ENCODE measurements around the gene NFASC.

NFASC gene

DNA sequence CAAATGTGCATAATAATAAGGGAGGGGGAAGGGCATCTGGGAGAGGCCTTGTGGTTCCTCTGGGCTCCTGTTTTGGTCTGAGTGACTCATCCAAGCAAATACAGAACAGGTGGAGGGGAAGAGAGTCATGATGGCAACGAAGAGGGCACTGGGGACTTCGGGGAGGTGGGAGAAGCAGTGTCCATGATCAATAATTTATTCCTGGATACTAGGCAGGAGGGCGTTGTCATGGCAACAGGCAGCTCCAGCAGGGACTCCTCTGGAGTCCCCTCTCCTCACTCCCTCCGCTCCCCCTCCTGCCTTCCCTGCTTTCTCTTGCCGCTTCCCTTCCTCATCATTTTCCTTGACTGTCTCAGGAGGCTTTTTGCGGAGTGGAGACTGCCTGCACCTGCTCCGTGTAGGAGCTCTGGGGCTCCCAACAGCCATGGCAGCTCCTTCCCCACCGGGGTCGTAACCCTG is 12.3 kb upstream of the NFASC start:
- no peak overlapping the region for H3K4me3 ChIP-seq (ENCODE audit: low read depth, low read length)

DNA sequence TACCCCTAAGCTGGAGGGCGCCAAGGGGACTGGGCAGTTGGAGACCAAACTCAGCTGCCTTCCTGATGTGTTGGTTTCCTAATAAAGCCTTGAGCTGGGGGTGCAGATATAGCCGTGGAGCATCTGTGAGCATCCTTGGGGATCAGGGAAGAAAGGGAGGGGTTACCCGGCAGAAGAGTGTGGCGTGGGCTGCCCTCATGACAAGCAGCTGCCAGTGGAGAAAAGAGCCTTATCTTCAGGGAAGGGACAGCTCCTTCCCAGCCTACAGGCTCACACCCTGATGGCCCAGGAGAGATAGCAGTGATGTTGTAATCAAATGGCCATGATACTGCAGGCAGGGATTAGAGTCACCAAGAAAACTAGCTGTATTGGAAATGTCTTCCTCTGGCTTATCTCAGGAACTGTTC is 10.8 kb upstream of the NFASC start:
- H3K4me3 ChIP-seq (ENCODE audit: low read depth, low read length) = no peak overlapping the region

DNA sequence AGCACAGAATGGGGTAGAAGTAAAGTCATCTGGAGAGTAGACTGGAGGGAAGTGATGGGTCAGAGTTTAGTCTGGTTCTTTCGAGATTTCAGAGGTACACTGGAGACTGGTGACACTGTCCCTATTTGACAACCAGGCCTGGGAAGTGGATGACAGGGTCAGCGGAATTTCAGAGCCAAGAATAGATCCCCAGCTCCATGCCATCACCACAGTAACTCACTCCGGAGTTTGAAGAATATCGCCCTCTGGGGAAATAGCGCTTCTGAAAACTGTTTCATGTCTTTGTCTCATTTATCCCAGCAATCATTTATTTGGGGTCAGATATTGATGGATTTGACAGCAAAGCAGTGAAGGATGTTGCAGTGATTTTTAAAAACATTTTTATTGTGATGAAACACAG is 7.6 kb upstream of the NFASC start:
- no peak overlapping the region for H3K4me3 ChIP-seq (ENCODE audit: low read depth, low read length)

DNA sequence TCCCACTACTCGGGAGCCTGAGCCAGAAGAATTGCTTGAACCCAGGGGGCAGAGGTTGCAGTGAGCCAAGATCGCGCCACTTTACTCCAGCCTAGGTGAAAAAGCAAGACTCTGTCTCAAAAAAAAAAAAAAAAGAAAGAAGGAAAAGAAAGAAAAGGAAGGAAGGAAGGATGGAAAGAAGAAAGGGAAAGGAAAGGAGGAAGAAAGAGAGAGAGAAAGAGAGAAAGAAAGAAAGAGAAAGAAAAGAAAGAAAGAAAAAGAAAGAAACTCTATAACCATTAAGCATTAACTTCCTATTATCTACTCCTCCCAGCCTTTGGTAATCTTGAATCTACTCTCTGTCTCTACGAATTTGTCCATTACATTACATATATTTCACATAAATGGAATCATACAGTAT is 6.9 kb upstream of the NFASC start:
- no peak overlapping the region for H3K4me3 ChIP-seq (ENCODE audit: low read depth, low read length)

DNA sequence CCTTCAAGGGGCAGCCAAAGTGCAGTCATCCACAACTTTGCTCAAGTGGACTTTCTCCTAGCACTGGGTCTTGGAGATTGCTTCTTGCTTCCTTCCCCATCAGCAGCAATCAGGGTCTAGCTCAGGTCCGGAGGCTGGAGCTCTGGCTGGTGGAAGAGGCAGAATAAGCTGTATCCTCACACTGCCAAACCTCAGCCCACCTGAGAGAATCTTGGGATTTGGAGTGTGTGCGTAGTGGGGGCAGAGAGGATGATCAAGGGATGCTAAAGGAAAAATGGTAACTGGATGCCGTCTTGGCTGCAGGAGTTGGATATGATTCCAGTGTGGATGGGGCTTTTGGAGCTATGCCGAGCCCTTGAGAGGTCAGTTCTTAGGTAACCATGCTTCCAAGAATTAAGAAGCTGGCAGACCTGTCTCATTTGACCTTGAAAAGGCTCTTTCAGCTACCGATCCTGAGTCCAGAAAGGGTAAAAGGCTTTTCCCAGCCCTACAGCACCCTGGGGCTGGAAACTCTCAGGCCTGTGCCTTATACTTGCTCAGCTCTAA is 4.5 kb upstream of the NFASC start:
- H3K4me3 ChIP-seq (ENCODE audit: low read depth, low read length) = no peak overlapping the region

DNA sequence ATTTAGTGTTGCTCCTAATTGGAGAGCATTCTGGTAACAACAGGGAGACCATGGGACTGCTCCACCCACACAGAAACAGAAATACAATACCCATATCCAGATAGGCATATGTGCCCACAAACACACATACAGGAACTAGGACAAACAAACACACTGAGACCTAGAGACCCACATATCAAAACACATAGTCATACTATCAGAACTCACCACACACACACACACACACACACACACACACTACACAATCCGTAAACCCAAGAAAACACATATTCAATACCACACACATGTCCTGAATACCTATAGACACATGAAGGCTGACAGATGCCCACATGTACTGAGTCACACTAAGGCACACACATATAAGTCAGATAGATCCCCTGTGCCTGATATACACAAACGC is 3.5 kb upstream of the NFASC start:
- no peak overlapping the region for H3K4me3 ChIP-seq (ENCODE audit: low read depth, low read length)

DNA sequence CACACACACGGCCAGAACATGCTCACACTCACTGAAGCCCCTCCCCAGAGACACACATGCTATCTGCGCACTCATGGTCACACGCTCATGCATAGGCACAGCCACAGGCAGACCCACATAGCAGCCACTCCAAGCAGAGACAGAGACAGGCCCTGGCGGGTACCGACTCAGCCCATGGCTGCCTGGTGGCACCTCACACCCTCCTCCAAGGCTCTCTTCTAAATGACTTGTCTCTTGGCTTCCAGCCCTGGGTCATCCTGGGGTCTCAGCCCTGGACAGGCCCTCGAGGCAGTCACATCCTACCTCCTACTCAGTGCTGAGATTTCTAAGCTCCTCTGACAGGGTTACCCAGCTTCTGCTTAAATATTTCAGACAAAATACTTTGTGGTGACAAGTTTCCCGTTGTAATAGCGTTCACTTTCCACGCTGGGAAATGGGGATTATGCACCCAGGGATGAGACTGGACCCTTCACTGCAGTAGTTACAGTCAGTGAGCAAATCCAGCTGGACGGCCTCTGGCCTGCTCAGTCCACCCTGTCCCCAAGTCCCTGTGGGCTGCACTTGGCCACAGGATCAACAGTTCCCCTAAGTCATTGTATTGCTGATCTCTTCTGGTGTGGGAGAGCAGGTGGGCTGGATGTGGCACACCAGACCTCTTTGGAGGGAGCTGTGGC is 2.9 kb upstream of the NFASC start:
- H3K4me3 ChIP-seq (ENCODE audit: low read depth, low read length) = no peak overlapping the region

DNA sequence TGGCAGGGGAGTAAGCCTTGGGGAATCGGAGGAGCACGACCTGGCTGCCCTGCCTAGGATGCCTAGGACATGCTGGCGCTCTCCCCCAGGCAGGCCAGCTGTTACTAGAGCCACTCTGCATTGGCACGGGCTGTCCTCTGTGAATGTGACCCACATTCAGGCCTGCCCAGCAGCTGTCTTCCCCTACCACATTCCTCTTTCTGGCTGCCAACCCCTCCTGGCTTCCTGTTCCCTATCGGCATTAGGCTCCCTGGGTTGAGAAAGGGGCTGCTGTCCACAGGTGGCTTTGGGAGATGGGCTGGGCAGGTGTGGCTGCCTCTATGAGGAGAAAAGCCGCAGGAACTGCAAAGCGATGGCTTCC is 2.3 kb upstream of the NFASC start:
- no peak overlapping the region for H3K4me3 ChIP-seq (ENCODE audit: low read depth, low read length)

DNA sequence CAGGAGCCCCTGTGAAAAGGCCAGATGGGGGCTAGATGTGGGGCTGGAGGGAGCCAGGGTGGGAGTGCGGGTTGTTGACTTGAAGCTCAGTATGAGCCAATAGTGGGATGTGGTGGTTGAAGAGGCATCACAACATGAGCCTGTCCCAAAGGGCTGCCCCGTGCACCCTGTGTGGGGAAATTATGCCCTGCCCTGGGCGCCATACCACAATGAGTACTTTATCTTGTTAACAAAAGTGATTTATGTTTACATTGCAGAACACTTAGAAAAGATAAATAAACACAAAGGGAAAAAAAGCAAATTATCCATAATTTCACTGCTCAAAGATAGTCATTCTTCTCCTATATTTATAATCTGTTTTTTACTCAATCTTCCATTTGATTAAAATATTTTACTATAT is 1.6 kb upstream of the NFASC start:
- H3K4me3 ChIP-seq (ENCODE audit: low read depth, low read length) = no peak overlapping the region

DNA sequence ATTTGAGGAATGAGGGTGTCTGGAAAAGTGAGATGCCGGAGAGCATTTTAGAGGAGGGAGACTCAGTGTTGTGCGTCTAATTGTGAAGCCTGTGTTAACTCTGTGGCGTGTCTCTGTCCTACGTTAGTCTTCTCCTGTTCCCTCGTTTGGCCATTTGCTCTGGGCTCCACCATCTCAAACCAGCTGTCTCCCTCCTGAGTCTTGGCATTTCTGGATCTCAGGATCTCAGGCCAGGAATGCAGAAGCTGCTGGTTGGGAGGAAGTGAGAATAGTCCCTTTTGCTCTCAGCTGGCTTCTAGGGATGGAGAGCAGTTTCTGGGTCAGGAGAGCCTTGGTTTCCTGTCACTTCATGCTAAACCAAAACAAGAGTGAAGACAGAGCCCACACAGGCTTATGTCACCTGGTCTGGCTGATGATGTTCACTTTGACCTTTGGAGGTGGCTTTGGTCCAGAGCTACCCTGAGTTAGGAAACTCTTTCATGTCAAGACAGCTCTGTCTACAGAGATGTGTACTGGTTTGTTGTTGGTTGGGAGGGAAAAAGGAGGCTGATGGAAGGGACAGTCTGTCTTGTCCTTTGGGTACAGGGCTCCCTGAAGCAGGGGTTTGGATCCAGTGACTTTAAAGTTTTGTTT is 859 bp downstream of the NFASC start:
- H3K4me3 ChIP-seq (ENCODE audit: low read depth, low read length) = no peak overlapping the region

DNA sequence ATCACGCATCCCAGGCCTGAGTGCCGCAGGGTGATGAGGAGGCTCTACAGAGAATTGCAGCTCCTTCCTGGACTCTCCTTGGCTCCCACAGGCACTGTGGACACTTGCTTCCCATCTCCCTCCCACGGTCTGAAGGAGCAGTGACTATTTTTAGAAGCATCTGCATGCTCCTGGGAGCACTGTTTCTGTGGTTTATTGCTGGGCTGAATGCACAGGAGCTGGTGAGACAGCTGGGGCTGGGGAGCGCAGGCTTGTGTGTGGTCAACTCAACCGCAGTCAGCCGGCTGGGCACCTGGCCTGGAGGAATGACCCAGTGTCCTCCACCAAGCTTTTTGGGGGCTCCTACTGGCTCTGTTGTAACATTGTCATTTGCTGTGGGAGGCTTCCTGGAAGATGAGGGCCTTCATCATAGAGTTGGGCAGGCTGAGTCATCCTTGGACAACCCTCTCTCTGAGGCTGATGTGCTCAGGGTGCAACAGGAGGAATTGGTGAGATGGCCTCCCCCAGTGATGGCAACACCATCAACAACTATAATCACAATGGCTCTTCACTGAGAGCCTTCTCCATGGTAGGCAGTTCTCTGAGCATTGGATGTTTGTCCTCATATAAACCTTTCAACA is 1.7 kb downstream of the NFASC start:
- H3K4me3 ChIP-seq (ENCODE audit: low read depth, low read length) = no peak overlapping the region

DNA sequence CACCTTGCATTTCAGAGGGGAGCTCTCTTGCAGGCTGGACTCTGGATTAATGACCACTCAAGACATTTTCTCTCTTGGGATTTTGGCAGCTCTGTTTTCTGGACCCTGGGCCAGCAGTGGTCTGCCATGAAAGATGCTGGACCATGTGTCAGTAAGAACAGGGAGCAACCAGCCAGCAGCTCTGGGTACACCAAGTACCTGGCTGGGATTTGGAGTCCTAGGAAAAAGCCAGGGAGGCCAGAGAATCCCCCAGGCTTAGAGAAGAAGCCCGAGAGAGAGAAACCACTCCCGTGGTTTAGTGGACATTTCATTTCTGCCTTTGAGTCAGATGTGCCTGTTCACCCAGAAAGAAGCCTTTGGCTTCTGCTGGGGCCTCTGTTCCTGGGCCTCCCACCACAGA is 2.5 kb downstream of the NFASC start:
- no peak overlapping the region for H3K4me3 ChIP-seq (ENCODE audit: low read depth, low read length)

DNA sequence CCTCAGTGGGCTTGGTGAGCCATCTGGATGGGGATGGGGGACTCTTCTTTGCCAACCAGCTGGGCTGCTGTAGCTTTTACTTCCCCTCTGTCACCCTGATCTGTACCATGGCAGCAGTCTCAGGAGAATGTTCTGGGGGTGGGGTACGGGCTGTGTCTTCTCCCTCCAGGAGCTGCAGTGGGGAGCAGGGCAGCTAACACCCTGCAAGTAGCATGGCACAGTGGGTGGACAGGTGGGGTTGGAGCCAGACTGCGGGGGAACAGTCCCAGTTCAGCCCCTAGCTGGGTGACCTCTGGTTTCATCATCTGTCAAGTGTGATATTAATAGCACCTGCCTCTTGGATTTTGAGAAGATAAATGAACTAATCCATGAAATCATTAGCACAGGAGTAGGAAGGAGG is 3.1 kb downstream of the NFASC start:
- H3K4me3 ChIP-seq (ENCODE audit: low read depth, low read length) = no peak overlapping the region

DNA sequence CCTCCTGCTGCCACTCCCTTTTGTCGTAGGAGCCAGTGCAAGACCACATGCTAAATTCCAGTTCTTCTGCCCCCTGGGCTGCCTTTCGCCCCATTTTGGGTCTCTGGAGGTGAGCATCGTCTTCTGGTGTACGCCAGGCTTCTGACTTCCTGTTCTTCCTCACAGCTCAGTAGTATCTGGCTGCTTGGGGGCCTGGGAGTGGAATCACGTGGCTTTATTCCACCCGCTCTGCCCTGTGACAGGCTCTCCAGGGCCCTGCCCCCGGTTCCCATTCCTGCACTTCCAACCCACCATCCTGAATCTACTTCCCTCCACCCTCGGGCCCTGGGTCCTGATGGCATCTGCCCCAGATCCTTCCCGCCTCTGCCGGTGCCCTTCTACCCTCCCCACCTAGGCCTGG is 3.6 kb downstream of the NFASC start:
- H3K4me3 ChIP-seq (ENCODE audit: low read depth, low read length) = no peak overlapping the region

DNA sequence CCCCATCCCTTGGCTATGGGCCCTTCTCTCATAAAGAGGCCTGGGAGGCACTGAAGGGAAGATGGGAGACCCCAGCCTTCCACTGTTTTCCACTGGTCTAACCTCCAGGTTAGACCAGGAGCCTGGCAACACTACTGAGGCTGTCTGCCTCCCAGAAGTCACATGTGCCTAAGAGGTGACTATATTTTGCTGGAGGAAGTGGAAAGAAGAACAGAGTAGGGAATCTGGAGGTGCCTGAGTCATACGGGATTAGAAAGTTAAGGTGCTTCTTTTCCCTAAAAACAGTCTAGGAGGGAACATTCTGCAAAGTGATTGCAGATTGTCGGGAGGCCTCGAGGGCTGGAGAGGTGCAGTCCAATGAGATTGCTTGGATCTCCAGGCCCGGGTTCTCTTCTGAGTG is 4.6 kb downstream of the NFASC start:
- H3K4me3 ChIP-seq (ENCODE audit: low read depth, low read length) = no peak overlapping the region

DNA sequence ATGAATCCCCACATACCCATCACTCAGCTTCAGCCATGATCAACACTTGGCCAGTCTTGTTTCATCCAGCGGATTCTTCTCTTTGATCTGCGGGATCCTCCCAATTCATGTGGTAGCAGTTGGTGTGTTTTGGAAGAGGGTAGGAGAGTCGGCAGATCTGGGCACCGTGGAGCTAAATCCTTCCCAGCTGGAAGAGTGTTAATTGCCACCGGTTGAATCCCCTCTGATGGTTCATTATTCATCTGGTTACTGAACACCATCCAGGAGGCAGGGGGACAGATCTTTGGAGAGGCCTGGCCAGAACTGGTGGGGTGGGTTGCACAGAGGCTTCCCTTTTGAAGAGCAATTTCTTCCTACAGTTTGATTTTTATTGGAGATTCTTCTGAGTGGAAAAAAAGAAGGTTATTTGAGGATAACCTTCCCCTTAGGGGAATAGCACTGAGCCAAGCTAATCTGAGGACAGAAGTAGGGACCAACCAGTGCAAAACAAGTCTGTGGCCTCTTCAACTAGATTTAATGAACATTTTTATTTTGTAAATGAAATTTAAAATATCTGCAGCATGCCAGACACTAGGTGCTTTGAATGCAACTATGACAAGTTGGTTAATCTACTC is 8.1 kb downstream of the NFASC start:
- H3K4me3 ChIP-seq (ENCODE audit: low read depth, low read length) = no peak overlapping the region

DNA sequence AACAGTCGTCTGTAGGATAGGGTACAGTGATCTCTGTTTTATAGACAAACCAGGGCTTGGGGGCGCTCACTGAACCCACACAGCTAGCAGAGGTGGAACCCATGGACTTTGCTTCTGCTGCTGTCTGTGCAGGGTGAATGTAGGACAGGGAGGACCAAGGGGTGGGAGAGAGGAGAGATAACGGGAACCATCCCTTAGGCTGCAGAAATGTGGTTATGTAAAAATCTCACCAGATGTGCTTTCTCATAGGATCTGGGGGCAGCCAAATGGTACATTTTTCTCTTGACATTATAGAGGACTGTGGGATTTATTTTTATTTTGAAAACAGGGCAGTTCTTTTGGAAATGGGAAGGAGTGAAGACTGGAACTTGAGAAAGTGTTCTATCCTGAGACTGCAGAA is 8.7 kb downstream of the NFASC start:
- no peak overlapping the region for H3K4me3 ChIP-seq (ENCODE audit: low read depth, low read length)

DNA sequence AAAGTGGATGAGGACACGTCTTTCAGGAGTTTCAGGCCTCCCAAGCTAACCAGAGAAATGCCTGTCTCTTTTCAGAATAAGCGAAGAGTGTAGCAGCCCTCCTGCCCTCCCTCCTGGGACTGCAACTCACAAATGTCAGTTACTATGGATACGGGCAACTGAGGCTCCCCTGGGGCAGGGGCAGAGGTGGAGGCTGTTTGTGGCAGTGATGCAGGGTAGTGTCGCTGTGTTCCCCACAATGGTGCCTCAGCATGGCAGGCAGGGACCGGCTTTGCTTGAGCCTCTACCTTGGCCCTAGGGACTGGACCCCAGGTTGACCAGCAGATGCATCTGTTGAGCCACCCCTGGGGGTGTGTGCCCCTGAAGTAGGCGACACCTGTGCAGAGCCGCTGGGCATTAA is 10.2 kb downstream of the NFASC start:
- H3K4me3 ChIP-seq (ENCODE audit: low read depth, low read length) = no peak overlapping the region

DNA sequence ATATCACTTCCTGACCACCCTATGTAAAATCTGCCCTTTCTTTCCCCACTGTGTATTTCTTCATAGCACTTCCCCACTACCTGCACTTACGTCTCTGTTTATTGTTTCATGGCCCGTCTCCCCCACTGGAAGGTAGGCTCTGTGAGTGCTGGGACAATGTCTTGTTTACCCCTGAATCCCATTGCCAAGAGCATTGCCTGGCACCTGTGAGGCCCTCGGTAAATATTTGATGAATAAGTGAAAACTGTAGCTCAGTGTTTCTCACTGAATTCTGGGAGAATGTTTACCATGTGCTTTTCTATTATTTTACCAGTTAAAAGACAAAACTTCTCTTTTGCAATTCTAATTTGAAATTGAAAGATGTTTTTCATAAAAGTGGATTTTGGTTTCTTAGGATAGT is 11.8 kb downstream of the NFASC start:
- no peak overlapping the region for H3K4me3 ChIP-seq (ENCODE audit: low read depth, low read length)

DNA sequence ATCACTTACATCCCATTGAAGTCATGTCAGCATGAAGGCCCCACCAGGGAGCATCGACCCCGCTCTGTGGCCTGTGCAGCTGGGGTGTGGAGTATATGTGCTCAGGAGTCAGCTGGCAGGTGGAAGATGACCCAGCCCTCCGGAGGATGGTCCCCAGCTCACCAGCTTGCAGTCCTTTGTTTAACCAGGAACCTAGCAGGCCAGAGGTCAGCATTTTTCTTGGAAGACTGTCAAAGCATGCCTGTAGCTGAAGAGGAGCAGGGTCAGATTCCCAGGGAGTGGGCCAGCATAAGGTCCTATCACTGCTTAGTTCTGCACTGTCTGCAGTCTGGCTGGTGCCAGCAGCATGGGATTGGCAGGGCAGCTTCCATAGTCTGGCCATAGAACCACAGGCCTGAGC is 12.7 kb downstream of the NFASC start:
- no peak overlapping the region for H3K4me3 ChIP-seq (ENCODE audit: low read depth, low read length)

DNA sequence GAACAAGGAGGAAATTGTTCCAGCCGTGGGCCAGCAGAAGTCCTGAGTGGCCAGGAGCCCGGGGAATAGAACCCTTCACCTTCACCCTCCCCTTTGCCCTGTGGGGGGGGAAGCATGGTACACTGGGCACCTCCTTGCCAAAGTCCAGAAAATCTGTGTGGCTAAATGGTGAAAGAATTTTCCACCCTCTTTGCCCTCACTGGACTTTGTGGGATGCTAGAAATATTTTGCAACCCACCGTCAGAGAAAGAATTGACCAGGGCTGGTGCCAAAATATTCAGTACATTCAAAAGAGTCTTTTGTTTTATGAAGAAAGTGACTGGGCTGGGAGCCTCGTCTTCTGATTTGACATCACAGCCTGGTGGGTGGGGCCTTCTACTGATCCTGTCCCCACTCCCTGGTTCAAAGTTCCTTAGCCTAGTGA is 14.6 kb downstream of the NFASC start:
- no peak overlapping the region for H3K4me3 ChIP-seq (ENCODE audit: low read depth, low read length)

DNA sequence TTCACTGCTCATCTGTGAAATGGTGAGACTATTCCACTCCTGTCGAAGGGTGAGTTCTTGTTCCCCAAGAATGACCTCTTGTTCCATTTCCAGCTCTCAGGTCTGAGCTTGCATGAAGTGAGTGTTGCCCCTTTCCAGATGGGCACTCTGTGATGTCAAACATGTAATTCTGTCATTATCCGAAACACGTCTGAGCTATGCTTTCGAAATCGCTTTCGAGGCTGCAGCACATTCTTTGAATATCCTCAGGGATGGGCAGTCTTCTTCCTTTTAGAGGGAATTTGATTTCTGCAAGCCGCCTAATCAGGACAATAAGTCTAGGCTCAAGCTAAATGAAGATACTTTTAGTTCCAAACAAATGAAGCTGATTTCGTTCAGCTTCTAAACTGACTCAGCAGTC is 15.1 kb downstream of the NFASC start:
- H3K4me3 ChIP-seq (ENCODE audit: low read depth, low read length) = no peak overlapping the region
